WTC11 (cell line): ENCODE data around the gene HELB. TPM values are rescaled to one million over a fixed set of nuclear protein-coding genes. Genes with fewer than 3 reads are reported as not detected.

ENCODE experiments used
- ATAC-seq: fragments of 200-7000 bp; cut with Tn5 transposase; 2 replicates; pipeline ENCODE4 v1.10.0; 2021; ENCODE audit warnings: mild to moderate bottlenecking, moderate library complexity
- CTCF ChIA-PET: fragments of 300-600 bp; sonication (Branson Sonifier 250); formaldehyde crosslinking; loops from one replicate; lab custom pipeline; 2021; ENCODE audit warnings: antibody characterized with exemption; lab: Charles Lee
- POLR2A ChIA-PET: fragments of 350-600 bp; sonication (Branson Sonifier 250); formaldehyde crosslinking; loops from one replicate; lab custom pipeline; 2021; ENCODE audit warnings: antibody characterized with exemption; lab: Charles Lee
- DNase-seq: peaks from one replicate; pipeline ENCODE4 v3.0.0; 2021; ENCODE audit warnings: low spot score
- H3K27ac Mint-ChIP-seq: 2 replicates; pipeline ENCODE4 v1.8.0; 2021; ENCODE audit warnings: mixed read lengths
- H3K27me3 Mint-ChIP-seq: 2 replicates; pipeline ENCODE4 v1.8.0; 2021; ENCODE audit warnings: low read depth, mild to moderate bottlenecking, moderate library complexity, mixed read lengths
- H3K36me3 Mint-ChIP-seq: 2 replicates; pipeline ENCODE4 v1.8.0; 2021; ENCODE audit warnings: mixed read lengths
- H3K4me1 Mint-ChIP-seq: 2 replicates; pipeline ENCODE4 v1.8.0; 2022; ENCODE audit warnings: mixed read lengths
- H3K4me3 Mint-ChIP-seq: 2 replicates; pipeline ENCODE4 v1.8.0; 2021; ENCODE audit warnings: mild to moderate bottlenecking, moderate library complexity, mixed read lengths
- H3K9me3 Mint-ChIP-seq: 2 replicates; pipeline ENCODE4 v1.8.0; 2021; ENCODE audit warnings: mixed read lengths
- ATF3 ChIP-seq: sonication (generic); formaldehyde crosslinking; conservative IDR thresholded peaks from 2 replicates; pipeline ENCODE4 v1.8.1; 2022; ENCODE audit warnings: mild to moderate bottlenecking, missing genetic modification reagents
- ATF6 ChIP-seq: sonication (generic); formaldehyde crosslinking; IDR thresholded peaks from 2 replicates; pipeline ENCODE4 v1.8.1; 2023; ENCODE audit warnings: mild to moderate bottlenecking, missing genetic modification reagents
- ESRRA ChIP-seq: sonication (generic); formaldehyde crosslinking; IDR thresholded peaks from 2 replicates; pipeline ENCODE4 v1.8.1; 2022; ENCODE audit warnings: mild to moderate bottlenecking, missing genetic modification reagents, borderline replicate concordance
- FOXK1 ChIP-seq: sonication (generic); formaldehyde crosslinking; IDR thresholded peaks from 2 replicates; pipeline ENCODE4 v1.8.0; 2022; ENCODE audit warnings: mild to moderate bottlenecking, moderate library complexity, missing genetic modification reagents
- GABPB1 ChIP-seq: sonication (generic); formaldehyde crosslinking; IDR thresholded peaks from 2 replicates; pipeline ENCODE4 v1.8.1; 2023; ENCODE audit warnings: mild to moderate bottlenecking, missing genetic modification reagents
- IRF2 ChIP-seq: sonication (generic); formaldehyde crosslinking; IDR thresholded peaks from 2 replicates; pipeline ENCODE4 v1.8.0; 2022; ENCODE audit warnings: low read depth, missing genetic modification reagents, borderline replicate concordance
- JAZF1 ChIP-seq: fragments of 250-450 bp; sonication (Bioruptor Pico); IDR thresholded peaks from 2 replicates; pipeline ENCODE4 v1.9.0; 2021; ENCODE audit warnings: moderate library complexity, mild to moderate bottlenecking, inconsistent platforms
- NFE2L1 ChIP-seq: sonication (generic); formaldehyde crosslinking; IDR thresholded peaks from 2 replicates; pipeline ENCODE4 v1.8.1; 2023; ENCODE audit warnings: missing genetic modification reagents
- NFYB ChIP-seq: sonication (generic); formaldehyde crosslinking; conservative IDR thresholded peaks from 2 replicates; pipeline ENCODE4 v1.8.0; 2022; ENCODE audit warnings: low read depth, missing genetic modification reagents
- NR1H2 ChIP-seq: sonication (generic); formaldehyde crosslinking; IDR thresholded peaks from 2 replicates; pipeline ENCODE4 v1.9.0; 2021; ENCODE audit warnings: mild to moderate bottlenecking, moderate library complexity, missing genetic modification reagents
- RELA ChIP-seq: sonication (generic); formaldehyde crosslinking; IDR thresholded peaks from 2 replicates; pipeline ENCODE4 v1.8.1; 2022; ENCODE audit warnings: missing genetic modification reagents, mild to moderate bottlenecking, borderline replicate concordance
- TP53 ChIP-seq: sonication (generic); formaldehyde crosslinking; IDR thresholded peaks from 2 replicates; pipeline ENCODE4 v1.8.1; 2023; ENCODE audit warnings: mild to moderate bottlenecking, missing genetic modification reagents
- ZBTB21 ChIP-seq: sonication (generic); formaldehyde crosslinking; IDR thresholded peaks from 2 replicates; pipeline ENCODE4 v1.8.1; 2023; ENCODE audit warnings: mild to moderate bottlenecking, missing genetic modification reagents, borderline replicate concordance
- ZNF232 ChIP-seq: sonication (generic); formaldehyde crosslinking; IDR thresholded peaks from 2 replicates; pipeline ENCODE4 v1.8.0; 2022; ENCODE audit warnings: mild to moderate bottlenecking, missing genetic modification reagents
- total RNA-seq: library from RNA; stranded (reverse); gene quantifications from 3 replicates; pipeline ENCODE4 v1.2.3, GENCODE V29; 2021
- TF ChIP-seq, protein P1 (sequence below): sonication (generic); formaldehyde crosslinking; IDR thresholded peaks from 2 replicates; pipeline ENCODE4 v1.8.0; 2022; ENCODE audit warnings: mild to moderate bottlenecking, missing genetic modification reagents
- TF ChIP-seq, protein P2 (sequence below): sonication (generic); formaldehyde crosslinking; IDR thresholded peaks from 2 replicates; pipeline ENCODE4 v1.8.0; 2023; ENCODE audit warnings: missing genetic modification reagents
- TF ChIP-seq, protein P3 (sequence below): sonication (generic); formaldehyde crosslinking; IDR thresholded peaks from 2 replicates; pipeline ENCODE4 v1.8.0; 2023; ENCODE audit warnings: missing genetic modification reagents, mild to moderate bottlenecking, borderline replicate concordance

HELB gene
- total RNA-seq, 1 experiment from 2014 or later: 9.7 TPM

DNA sequence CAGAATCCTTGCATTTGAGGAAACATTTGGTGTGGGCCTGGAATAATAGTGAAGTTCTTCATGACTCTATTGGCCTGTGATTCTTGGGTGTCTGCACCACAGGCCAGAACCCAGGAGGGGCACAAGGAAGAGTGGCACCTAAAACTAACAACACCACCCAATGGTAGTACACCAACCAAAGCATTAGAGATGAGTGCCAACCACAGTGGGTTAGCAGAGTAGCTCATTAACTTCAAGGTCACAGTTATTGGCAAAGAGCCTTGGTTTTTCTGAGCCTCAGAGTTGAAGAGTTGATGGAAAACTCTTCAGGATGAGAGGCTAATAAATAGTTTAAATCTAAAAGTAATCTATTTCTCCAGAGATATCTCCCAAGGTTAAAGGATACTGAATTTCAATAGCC lies 57.0 kb downstream of the HELB start (continued):
- TF ChIP-seq, protein P1, sequence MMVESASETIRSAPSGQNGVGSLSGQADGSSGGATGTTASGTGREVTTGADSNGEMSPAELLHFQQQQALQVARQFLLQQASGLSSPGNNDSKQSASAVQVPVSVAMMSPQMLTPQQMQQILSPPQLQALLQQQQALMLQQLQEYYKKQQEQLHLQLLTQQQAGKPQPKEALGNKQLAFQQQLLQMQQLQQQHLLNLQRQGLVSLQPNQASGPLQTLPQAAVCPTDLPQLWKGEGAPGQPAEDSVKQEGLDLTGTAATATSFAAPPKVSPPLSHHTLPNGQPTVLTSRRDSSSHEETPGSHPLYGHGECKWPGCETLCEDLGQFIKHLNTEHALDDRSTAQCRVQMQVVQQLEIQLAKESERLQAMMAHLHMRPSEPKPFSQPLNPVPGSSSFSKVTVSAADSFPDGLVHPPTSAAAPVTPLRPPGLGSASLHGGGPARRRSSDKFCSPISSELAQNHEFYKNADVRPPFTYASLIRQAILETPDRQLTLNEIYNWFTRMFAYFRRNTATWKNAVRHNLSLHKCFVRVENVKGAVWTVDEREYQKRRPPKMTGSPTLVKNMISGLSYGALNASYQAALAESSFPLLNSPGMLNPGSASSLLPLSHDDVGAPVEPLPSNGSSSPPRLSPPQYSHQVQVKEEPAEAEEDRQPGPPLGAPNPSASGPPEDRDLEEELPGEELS: no peak
- no peak for TF ChIP-seq RELA (CRISPR knock-in tag)
- TF ChIP-seq, protein P2, sequence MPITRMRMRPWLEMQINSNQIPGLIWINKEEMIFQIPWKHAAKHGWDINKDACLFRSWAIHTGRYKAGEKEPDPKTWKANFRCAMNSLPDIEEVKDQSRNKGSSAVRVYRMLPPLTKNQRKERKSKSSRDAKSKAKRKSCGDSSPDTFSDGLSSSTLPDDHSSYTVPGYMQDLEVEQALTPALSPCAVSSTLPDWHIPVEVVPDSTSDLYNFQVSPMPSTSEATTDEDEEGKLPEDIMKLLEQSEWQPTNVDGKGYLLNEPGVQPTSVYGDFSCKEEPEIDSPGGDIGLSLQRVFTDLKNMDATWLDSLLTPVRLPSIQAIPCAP (CRISPR knock-in tag): no peak
- TF ChIP-seq ESRRA: no peak
- TF ChIP-seq ZBTB21 (CRISPR knock-in tag): no peak

DNA sequence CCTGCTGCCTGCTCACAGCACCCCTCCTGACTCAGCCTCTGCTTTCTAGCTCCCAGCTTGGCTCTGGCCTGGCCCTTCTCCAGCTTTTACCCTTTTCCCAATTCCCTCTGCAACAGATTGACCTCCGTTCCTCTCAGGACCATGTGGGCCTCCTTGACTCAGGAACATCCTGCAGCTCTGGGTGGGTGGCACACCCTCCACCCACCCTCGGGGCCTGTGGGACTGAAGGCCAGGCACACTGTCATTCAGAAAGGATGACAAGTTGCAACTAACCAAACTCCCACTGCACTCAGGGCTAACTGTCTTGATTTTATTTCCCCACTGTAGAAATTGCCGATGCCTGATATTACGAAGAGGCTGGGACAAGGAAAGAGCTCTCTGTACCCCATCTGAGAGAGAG lies 59.4 kb downstream of the HELB start:
- Mint-ChIP-seq H3K27ac (no peak overlapping the region), H3K27me3 (no peaks in the 10 kb centered on the region), H3K4me1 (peaks cover 17% of the 10 kb centered on the region), H3K9me3 (no peaks in the 10 kb centered on the region), H3K4me3 (no peak overlapping the region), H3K36me3 (no peaks in the 10 kb centered on the region)
- ATAC-seq (no peak), DNase-seq (no peak)
- POLR2A ChIA-PET: no interaction called here
- TF ChIP-seq FOXK1: no peak
- TF ChIP-seq ZNF232 (CRISPR knock-in tag): no peak
- CTCF ChIA-PET: interaction anchor here (0.8 to 2.4 kb wide), 4 partner anchors 9 to 331 kb away, joined by 3 to 22 read pairs (median 4); no protein-coding TSS in a partner anchor

DNA sequence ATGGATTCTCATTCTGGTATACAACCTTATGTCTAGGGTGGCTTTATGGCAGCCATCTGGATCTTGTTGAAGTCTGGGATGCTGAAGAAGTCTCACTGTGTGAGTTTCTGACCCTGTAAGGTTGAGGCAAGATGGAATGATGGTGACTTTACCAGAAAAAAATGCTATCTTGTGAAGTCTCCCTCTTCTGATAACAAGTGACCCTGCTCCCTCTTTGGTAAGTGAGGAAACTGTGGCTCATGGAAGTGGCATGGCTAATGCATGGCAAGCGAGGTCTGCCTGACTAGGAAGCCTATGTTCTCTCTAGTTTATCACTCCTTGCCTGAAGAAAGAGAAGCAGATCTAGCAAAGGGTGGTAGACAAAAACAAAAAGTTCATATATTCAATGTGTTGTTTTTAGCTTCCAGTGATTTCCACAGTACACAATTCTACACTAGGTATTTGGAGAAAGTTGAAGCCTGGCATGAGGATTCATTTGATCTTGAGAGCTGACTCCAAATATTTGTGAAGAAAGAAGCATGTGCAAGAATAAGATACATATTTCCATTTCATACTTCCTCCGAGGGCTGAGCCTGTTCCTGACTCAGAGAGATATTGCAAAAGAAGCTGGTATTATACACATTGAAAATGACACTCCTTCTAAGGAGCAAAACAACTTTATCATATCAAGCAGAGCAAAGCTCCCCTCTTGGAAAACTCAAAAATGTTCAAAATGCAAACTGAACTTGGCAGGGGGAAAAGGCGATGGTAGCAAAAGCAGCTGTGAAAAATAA lies 63.6 kb downstream of the HELB start:
- POLR2A ChIA-PET: no interaction called here
- TF ChIP-seq NR1H2: no peak
- no peaks in the 10 kb centered on the region for H3K9me3 Mint-ChIP-seq
- ATAC-seq (no peak), DNase-seq (no peak)
- no peak overlapping the region for H3K27ac Mint-ChIP-seq
- CTCF ChIA-PET: no interaction called here
- H3K36me3 Mint-ChIP-seq: no peaks in the 10 kb centered on the region
- 0 out of 2 replicates have a peak, but pooled peaks cover 3% of the 10 kb centered on the region for H3K4me1 Mint-ChIP-seq
- H3K27me3 Mint-ChIP-seq: no peaks in the 10 kb centered on the region
- H3K4me3 Mint-ChIP-seq: no peak overlapping the region

GRCh38 chr12:66367015-66367667 lies 64.8 kb downstream of the HELB start:
- POLR2A ChIA-PET: no interaction called here
- H3K4me3 Mint-ChIP-seq: no peak overlapping the region
- H3K36me3 Mint-ChIP-seq: no peaks in the 10 kb centered on the region
- H3K27me3 Mint-ChIP-seq: no peaks in the 10 kb centered on the region
- CTCF ChIA-PET: no interaction called here
- DNase-seq (no peak), ATAC-seq (no peak)
- no peak overlapping the region for H3K27ac Mint-ChIP-seq
- H3K4me1 Mint-ChIP-seq: 0 out of 2 replicates have a peak, but pooled peaks cover 3% of the 10 kb centered on the region
- TF ChIP-seq TP53 (CRISPR knock-in tag): no peak
- no peaks in the 10 kb centered on the region for H3K9me3 Mint-ChIP-seq

- Mint-ChIP-seq H3K27ac (no peak overlapping the region), H3K9me3 (no peaks in the 10 kb centered on the region), H3K36me3 (no peaks in the 10 kb centered on the region), H3K4me1 (peaks cover 4% of the 10 kb centered on the region), H3K27me3 (no peaks in the 10 kb centered on the region), H3K4me3 (no peak overlapping the region)
- ChIA-PET CTCF (no interaction called here), POLR2A (no interaction called here)
- no peak for TF ChIP-seq JAZF1 (CRISPR knock-in tag)
- TF ChIP-seq, protein P3, sequence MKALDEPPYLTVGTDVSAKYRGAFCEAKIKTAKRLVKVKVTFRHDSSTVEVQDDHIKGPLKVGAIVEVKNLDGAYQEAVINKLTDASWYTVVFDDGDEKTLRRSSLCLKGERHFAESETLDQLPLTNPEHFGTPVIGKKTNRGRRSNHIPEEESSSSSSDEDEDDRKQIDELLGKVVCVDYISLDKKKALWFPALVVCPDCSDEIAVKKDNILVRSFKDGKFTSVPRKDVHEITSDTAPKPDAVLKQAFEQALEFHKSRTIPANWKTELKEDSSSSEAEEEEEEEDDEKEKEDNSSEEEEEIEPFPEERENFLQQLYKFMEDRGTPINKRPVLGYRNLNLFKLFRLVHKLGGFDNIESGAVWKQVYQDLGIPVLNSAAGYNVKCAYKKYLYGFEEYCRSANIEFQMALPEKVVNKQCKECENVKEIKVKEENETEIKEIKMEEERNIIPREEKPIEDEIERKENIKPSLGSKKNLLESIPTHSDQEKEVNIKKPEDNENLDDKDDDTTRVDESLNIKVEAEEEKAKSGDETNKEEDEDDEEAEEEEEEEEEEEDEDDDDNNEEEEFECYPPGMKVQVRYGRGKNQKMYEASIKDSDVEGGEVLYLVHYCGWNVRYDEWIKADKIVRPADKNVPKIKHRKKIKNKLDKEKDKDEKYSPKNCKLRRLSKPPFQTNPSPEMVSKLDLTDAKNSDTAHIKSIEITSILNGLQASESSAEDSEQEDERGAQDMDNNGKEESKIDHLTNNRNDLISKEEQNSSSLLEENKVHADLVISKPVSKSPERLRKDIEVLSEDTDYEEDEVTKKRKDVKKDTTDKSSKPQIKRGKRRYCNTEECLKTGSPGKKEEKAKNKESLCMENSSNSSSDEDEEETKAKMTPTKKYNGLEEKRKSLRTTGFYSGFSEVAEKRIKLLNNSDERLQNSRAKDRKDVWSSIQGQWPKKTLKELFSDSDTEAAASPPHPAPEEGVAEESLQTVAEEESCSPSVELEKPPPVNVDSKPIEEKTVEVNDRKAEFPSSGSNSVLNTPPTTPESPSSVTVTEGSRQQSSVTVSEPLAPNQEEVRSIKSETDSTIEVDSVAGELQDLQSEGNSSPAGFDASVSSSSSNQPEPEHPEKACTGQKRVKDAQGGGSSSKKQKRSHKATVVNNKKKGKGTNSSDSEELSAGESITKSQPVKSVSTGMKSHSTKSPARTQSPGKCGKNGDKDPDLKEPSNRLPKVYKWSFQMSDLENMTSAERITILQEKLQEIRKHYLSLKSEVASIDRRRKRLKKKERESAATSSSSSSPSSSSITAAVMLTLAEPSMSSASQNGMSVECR (CRISPR knock-in tag): no peak
- TF ChIP-seq ATF3 (CRISPR knock-in tag): no peak
- no peak for TF ChIP-seq ATF6
- TF ChIP-seq IRF2: no peak
- no peak for TF ChIP-seq NFYB (CRISPR knock-in tag)
- no peak for TF ChIP-seq NFE2L1 (CRISPR knock-in tag)
- TF ChIP-seq GABPB1: no peak
- DNase-seq (no peak), ATAC-seq (no peak)
Measured at GRCh38 chr12:66371982-66372381, 69.7 kb downstream of the HELB start.
